Colonic mucosa (tissue), 4 donors: ENCODE data around the gene RPL3. TPM values are rescaled to one million over a fixed set of nuclear protein-coding genes. Genes with fewer than 3 reads are reported as not detected.

Source experiments
- DNase-seq: peaks from one replicate; pipeline ENCODE4 v3.0.0-alpha.2; 2020
- H3K27ac ChIP-seq: fragments of 200-600 bp; one replicate; pipeline ENCODE4 v1.8.0; 2021
- H3K27me3 ChIP-seq: fragments of 200-600 bp; one replicate; pipeline ENCODE4 v1.8.0; 2021
- H3K36me3 ChIP-seq: fragments of 200-600 bp; one replicate; pipeline ENCODE4 v1.8.0; 2021
- H3K4me1 ChIP-seq: fragments of 200-600 bp; one replicate; pipeline ENCODE4 v1.8.0; 2021; ENCODE audit warnings: mild to moderate bottlenecking
- H3K4me3 ChIP-seq: fragments of 200-600 bp; one replicate; pipeline ENCODE4 v1.8.0; 2021
- H3K9ac ChIP-seq, 2 donors: one replicate each; pipeline ENCODE4 v1.7.0; 2013; ENCODE audit warnings: control low read depth in 2 of 2, low read depth in 2 of 2, low read length in 2 of 2
- H3K9me3 ChIP-seq: fragments of 200-600 bp; one replicate; pipeline ENCODE4 v1.8.0; 2021
- intact Hi-C: fragments of 100-400 bp; cut with DNase I; formaldehyde crosslinking; loops from one replicate; pipeline ENCODE4 v1.14.1; 2022
- total RNA-seq, 2 donors: library from RNA; stranded (reverse); fragmentation: NEBNext Ultra II Directional in 1 of 2; extraction: Animal tissue kit (Norgen Biotek cat#: 25700) in 1 of 2; gene quantifications; one replicate each; pipeline ENCODE4 v1.2.1, GENCODE V29; 2021
- TF ChIP-seq, protein P1 (sequence below): fragments of 200-600 bp; IDR thresholded peaks from one replicate; pipeline ENCODE4 v1.8.0; 2022; ENCODE audit warnings: antibody characterized with exemption, mild to moderate bottlenecking
- donor health status: healthy.
- donor health status: DM: no; HTN: no; CAD: no.
- donor health status: DM: no; HTN: no; CAD: no.

RPL3 gene
- total RNA-seq, result 1,000 to 10,000 TPM; 1,796 to 1,829 TPM

DNA sequence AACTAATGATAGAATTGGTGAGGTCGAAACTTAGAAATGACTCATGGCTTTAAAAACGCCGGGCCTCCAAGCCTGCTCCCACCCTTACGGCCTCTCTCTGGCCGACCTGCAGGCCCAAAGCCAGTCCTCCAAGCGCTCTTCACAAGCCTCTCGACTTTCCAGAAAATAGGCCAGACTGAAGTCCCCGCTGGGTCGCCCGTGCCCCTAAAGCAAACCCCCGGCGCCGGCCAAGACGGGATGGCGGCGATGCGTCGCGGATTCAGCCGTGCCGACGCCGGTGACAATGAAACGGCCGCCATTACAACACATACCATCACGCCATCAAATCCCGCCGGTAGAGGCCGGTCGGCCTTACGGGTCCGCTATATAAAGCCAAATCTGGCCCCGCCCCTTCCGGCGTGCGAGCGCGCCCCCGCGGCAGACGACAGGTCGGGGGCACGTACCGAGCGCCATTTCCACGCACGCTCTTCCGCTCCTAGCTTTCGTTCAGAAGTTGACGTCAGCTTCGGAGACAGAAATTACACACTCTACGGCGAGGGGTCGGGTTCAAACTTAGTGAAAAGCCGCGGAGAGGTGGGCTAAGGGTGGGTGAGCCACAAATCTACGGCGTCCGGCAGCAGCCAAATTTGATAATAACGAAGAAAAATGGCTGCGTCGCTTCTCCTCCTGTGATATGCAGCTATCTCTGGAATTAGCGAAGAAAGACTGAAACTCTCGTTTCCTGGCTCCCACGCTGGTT is at the start of gene RPL3:
Gene RPL3, minus strand, starts transcription at position 340 of the 739 bp plus-strand sequence. Its CDS starts 26 bp downstream, at position 314.
- peaks cover 20% of the 10 kb centered on the region for H3K36me3 ChIP-seq
- peak within 1 kb of the TSS; percentile 94 to 97 for H3K9ac ChIP-seq
- no peaks in the 10 kb centered on the region for H3K9me3 ChIP-seq
- TF ChIP-seq, protein P1, sequence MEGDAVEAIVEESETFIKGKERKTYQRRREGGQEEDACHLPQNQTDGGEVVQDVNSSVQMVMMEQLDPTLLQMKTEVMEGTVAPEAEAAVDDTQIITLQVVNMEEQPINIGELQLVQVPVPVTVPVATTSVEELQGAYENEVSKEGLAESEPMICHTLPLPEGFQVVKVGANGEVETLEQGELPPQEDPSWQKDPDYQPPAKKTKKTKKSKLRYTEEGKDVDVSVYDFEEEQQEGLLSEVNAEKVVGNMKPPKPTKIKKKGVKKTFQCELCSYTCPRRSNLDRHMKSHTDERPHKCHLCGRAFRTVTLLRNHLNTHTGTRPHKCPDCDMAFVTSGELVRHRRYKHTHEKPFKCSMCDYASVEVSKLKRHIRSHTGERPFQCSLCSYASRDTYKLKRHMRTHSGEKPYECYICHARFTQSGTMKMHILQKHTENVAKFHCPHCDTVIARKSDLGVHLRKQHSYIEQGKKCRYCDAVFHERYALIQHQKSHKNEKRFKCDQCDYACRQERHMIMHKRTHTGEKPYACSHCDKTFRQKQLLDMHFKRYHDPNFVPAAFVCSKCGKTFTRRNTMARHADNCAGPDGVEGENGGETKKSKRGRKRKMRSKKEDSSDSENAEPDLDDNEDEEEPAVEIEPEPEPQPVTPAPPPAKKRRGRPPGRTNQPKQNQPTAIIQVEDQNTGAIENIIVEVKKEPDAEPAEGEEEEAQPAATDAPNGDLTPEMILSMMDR, result no peak
- H3K4me1 ChIP-seq, result peaks cover 28% of the 10 kb centered on the region
- H3K27me3 ChIP-seq, result no peaks in the 10 kb centered on the region
- peak; percentile 97 for DNase-seq
- H3K27ac ChIP-seq, result peak within 1 kb of the TSS; percentile 99
- H3K4me3 ChIP-seq, result peak within 1 kb of the TSS; percentile 83
- intact Hi-C loops, result loop anchor here (5.0 to 10.0 kb wide), 2 partner anchors 167 to 205 kb away; partner anchors contain the start of genes ATF4 and CBX7

DNA sequence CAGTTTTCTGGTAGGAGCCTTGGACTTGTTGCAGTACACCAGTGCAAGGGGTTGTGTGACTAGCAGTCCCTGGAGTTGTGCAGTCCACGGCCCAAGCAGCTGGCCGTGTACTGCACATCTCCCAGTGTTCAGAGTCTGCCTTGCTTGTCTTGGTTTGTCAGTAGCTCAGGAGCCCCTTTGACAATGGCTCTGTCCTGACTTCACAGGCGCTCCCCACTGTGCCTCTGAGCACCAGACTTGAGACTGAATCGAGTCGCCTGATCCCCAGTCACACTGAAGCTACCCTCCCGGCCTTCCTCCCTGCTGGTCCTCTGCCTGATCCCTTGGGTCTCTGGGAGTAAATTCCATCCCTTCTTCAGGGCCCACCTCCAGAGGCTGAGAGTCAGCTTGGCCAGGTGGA is 49.8 kb upstream of the RPL3 start:
- H3K27ac ChIP-seq, result no peak overlapping the region
- H3K9ac ChIP-seq, result no peak overlapping the region
- no peak overlapping the region for H3K4me3 ChIP-seq
- H3K27me3 ChIP-seq, result no peaks in the 10 kb centered on the region
- intact Hi-C loops, result no loop called here
- no peak for DNase-seq
- no peaks in the 10 kb centered on the region for H3K36me3 ChIP-seq
- no peaks in the 10 kb centered on the region for H3K4me1 ChIP-seq
- TF ChIP-seq, protein P1, result no peak
- no peaks in the 10 kb centered on the region for H3K9me3 ChIP-seq

DNA sequence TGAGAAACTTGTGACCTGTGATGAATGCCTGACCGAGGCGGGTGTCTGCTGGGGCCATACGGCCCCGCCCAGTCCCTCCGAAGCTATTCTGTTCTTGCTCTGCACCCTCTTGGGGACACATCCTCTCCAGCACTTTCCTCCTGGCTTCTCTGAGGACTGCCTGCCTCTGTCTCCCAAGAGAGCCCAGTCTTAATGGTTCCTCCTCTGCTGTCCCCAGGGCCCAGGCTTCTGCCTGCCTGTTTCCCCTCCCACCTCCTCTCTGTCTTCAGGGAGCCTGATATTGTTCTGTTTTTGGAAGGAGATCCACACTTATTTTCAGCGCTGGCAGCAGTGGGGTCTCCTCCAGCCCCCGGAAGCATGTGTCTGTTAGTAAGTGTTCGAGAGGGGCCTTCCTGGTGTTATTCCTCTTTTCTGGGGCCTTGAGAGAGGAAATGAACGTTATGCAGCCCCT is 49.1 kb upstream of the RPL3 start:
- Histone ChIP-seq H3K27ac (no peak overlapping the region), H3K36me3 (no peaks in the 10 kb centered on the region), H3K4me3 (no peak overlapping the region), H3K9me3 (no peaks in the 10 kb centered on the region), H3K4me1 (no peaks in the 10 kb centered on the region), H3K27me3 (no peaks in the 10 kb centered on the region), H3K9ac (no peak overlapping the region)
- intact Hi-C loops, result no loop called here
- DNase-seq, result no peak
- TF ChIP-seq, protein P1, result no peak

DNA sequence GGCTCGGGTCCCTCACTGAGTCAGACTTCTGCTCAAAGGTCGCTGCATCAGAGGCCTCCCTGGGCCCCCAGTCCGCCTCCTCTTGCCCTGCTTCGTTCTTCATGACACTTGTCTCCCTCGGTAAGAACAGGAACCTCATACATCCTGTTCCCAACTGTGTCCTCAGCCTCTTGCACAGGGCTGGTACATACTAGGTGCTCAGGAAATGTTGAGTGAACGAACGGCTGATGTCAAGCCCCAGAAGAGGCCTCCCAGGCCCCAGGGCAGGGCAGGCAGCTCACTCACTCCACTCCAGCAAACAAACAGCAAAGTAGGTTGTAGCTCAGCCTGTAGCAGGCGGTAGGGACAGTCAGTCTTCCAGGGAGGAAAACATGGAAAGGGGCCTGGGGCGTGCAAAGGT is 47.6 kb upstream of the RPL3 start:
- H3K27me3 ChIP-seq, result no peaks in the 10 kb centered on the region
- H3K4me1 ChIP-seq, result no peaks in the 10 kb centered on the region
- H3K36me3 ChIP-seq, result no peaks in the 10 kb centered on the region
- no peak overlapping the region for H3K4me3 ChIP-seq
- no peak overlapping the region for H3K27ac ChIP-seq
- TF ChIP-seq, protein P1, result no peak
- intact Hi-C loops, result no loop called here
- DNase-seq, result no peak
- no peak overlapping the region for H3K9ac ChIP-seq
- no peaks in the 10 kb centered on the region for H3K9me3 ChIP-seq

DNA sequence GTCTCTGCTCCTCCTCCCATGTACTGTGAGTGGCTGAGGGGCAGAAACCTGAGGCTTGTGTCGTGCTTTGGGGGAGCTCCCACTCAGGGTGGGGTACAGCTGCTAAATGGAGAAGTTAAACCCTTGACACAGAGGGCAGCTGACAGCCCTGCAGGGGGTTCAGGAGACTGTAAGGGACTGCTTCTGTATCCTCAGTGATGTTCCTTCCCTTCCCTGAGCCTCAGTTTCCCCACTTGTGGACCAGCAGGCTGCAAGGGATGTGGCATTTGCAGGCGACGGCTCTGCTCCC is 46.0 kb upstream of the RPL3 start:
- Histone ChIP-seq H3K36me3 (no peaks in the 10 kb centered on the region), H3K4me1 (no peaks in the 10 kb centered on the region), H3K9ac (no peak overlapping the region), H3K27ac (no peak overlapping the region), H3K27me3 (no peaks in the 10 kb centered on the region), H3K9me3 (no peaks in the 10 kb centered on the region), H3K4me3 (no peak overlapping the region)
- TF ChIP-seq, protein P1, result no peak
- DNase-seq, result no peak
- intact Hi-C loops, result no loop called here
